WI38 (cell line): ENCODE measurements around the gene CNDP1.

ENCODE experiments used
- H3K4me3 ChIP-seq: 2 replicates; pipeline ENCODE4 v1.5.1; 2011; ENCODE audit warnings: low read depth, mild to moderate bottlenecking, control low read depth, low read length
- TF ChIP-seq, protein P1 (sequence below): IDR thresholded peaks from 2 replicates; pipeline ENCODE4 v1.5.1; 2012; ENCODE audit warnings: low read depth, mild to moderate bottlenecking, control low read depth, low read length

CNDP1 gene

DNA sequence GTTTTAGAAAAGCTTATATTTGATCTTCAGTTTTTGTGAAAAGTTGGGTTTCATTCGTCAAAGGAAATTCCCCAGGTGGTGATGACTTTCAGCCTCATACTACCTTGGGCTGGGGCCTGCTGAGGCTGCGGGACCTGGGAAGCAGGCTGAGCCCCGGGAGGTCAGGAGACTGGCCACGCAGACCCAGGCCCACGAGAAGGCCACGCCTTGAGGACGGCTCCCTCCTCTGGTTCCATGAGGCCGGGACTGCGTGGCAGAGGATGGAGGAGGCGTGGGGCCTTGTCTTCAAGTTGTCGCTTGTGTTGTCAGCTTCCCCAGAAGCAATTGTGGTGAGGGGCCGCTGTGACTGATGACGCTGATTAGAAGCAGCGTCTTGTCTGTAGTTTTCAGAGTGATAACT, 26.4 kb upstream of the CNDP1 start:
- H3K4me3 ChIP-seq = no peak overlapping the region
- TF ChIP-seq, protein P1, sequence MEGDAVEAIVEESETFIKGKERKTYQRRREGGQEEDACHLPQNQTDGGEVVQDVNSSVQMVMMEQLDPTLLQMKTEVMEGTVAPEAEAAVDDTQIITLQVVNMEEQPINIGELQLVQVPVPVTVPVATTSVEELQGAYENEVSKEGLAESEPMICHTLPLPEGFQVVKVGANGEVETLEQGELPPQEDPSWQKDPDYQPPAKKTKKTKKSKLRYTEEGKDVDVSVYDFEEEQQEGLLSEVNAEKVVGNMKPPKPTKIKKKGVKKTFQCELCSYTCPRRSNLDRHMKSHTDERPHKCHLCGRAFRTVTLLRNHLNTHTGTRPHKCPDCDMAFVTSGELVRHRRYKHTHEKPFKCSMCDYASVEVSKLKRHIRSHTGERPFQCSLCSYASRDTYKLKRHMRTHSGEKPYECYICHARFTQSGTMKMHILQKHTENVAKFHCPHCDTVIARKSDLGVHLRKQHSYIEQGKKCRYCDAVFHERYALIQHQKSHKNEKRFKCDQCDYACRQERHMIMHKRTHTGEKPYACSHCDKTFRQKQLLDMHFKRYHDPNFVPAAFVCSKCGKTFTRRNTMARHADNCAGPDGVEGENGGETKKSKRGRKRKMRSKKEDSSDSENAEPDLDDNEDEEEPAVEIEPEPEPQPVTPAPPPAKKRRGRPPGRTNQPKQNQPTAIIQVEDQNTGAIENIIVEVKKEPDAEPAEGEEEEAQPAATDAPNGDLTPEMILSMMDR = no peak

- TF ChIP-seq, protein P1 = no peak
- H3K4me3 ChIP-seq = no peak overlapping the region
Measured at GRCh38 chr18:74508366-74508765, 25.9 kb upstream of the CNDP1 start.

GRCh38 chr18:74508821-74509225, 25.5 kb upstream of the CNDP1 start:
- no peak overlapping the region for H3K4me3 ChIP-seq
- TF ChIP-seq, protein P1 = no peak

DNA sequence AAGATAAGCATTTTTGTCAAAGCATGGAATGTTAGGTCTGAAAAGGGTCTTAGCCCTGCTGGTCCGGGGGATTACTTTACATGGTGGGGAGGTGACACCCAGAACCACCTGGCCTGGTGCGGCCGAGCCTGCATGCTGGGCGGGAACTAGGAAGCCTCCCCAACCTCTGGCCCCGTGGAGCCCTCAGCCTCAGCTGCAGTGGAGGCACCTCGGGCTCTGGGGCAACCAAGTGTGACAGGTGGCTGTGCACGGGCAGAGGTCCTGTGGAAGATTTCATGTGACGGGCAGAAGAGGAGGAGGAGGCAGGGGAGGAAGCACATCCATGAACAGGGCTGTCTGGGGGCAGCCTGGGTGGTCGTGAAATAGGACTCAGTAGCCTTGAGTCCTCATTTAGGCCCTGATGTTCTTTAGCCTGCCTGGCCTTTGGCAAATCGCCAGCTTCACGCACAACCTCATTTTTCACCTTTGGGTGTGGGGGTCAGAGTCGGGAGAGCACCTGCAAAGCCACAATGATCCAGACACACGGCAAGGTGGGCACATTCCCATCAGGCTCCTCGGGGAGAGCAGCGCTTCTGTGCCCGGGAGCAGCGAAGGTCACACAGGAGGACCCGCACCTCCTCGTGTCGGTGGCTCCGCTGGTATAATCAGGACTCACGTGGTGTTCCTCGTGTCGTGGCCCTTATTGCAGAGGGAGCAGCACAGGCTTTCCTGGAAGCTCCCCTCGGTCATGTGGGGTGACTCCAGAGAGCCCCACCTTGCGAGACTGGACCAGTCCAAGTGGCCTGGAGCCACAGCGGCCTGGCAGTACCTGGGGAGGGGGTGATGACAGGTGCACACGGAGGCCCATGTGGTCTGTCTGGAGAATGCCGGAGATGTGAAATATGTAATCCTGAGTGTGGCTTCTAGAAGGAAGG, 24.2 kb upstream of the CNDP1 start:
- TF ChIP-seq, protein P1 = no peak
- no peak overlapping the region for H3K4me3 ChIP-seq

- no peak overlapping the region for H3K4me3 ChIP-seq
Measured at GRCh38 chr18:74510770-74511095, 23.6 kb upstream of the CNDP1 start.

GRCh38 chr18:74511823-74512222, 22.5 kb upstream of the CNDP1 start:
- TF ChIP-seq, protein P1 = no peak

More at GRCh38 chr18:74510770-74511095, 23.6 kb upstream of the CNDP1 start:
- TF ChIP-seq, protein P1 = no peak

GRCh38 chr18:74512321-74513053, 21.8 kb upstream of the CNDP1 start:
- TF ChIP-seq, protein P1 = no peak
- no peak overlapping the region for H3K4me3 ChIP-seq

More at GRCh38 chr18:74511823-74512222, 22.5 kb upstream of the CNDP1 start:
- no peak overlapping the region for H3K4me3 ChIP-seq
